Neuron (in vitro differentiated cells): Measurements from ENCODE around the gene NRCAM.
"Not testable (repeated sequence)": the region's sequence is repeated elsewhere in the genome, so short reads cannot be mapped to it uniquely, and the experiment has no call there.

Experiments
- H2AFZ ChIP-seq: one replicate; pipeline ENCODE4 v1.6.1; 2013; ENCODE audit warnings: low read depth, mild to moderate bottlenecking, inconsistent platforms, low read length, moderate library complexity
- H3K27me3 ChIP-seq: one replicate; pipeline ENCODE4 v1.6.1; 2013; ENCODE audit warnings: low read length; ENCODE audit not compliant: insufficient read depth
- H3K36me3 ChIP-seq: one replicate; pipeline ENCODE4 v1.6.1; 2013; ENCODE audit warnings: low read length; ENCODE audit not compliant: insufficient read depth
- H3K4me1 ChIP-seq: one replicate; pipeline ENCODE4 v1.6.1; 2013; ENCODE audit warnings: low read length; ENCODE audit not compliant: insufficient read depth
- H3K4me3 ChIP-seq: 2 replicates; pipeline ENCODE4 v1.5.1; 2013; ENCODE audit warnings: mild to moderate bottlenecking, low read length, moderate library complexity
- H3K9me3 ChIP-seq: one replicate; pipeline ENCODE4 v1.6.1; 2013; ENCODE audit warnings: low read length

The NRCAM gene

DNA sequence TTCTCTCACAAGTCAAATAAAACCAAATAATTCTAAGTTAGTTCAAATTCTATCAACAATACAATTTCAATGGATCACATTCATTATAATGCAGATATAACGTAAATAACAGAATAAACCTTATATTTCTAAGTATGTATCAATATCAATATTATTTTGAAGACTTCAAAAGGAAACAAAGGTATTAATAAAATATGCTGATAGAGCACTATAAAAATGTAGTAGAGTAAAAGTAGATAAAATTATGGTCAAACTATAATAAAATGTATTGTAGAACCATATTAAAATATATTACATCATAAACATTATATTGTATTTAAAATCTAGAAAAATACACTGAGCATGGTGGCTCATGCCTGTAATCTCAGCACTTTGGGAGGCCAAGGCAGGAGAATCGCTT, 23.5 kb upstream of the NRCAM start:
- Histone ChIP-seq H3K9me3 (no peaks in the 10 kb centered on the region), H3K27me3 (no peaks in the 10 kb centered on the region), H2AFZ (no peak overlapping the region), H3K36me3 (peaks cover 17% of the 10 kb centered on the region), H3K4me3 (no peak overlapping the region), H3K4me1 (no peaks in the 10 kb centered on the region)

DNA sequence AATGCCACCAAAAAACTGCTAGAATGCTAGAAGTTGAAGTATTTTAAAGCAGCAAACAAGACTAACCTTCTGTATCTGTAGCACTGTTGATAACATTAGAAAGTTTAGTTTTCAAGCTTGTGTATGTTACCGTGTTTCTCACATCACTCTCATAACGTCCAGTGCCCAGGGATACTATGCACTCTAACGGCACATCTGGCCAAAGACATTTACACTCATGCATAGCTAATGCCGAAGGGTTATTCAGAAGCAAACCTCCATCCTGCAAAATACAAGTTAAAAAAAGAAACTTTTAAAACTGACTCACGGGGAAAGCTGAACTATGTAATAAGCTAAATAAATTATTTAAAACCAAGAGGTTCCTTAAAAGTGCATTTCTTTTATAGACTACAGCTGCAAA, 22.9 kb upstream of the NRCAM start:
- no peaks in the 10 kb centered on the region for H3K4me1 ChIP-seq
- no peaks in the 10 kb centered on the region for H3K9me3 ChIP-seq
- peaks cover 17% of the 10 kb centered on the region for H3K36me3 ChIP-seq
- no peak overlapping the region for H3K4me3 ChIP-seq
- H3K27me3 ChIP-seq: no peaks in the 10 kb centered on the region
- no peak overlapping the region for H2AFZ ChIP-seq

DNA sequence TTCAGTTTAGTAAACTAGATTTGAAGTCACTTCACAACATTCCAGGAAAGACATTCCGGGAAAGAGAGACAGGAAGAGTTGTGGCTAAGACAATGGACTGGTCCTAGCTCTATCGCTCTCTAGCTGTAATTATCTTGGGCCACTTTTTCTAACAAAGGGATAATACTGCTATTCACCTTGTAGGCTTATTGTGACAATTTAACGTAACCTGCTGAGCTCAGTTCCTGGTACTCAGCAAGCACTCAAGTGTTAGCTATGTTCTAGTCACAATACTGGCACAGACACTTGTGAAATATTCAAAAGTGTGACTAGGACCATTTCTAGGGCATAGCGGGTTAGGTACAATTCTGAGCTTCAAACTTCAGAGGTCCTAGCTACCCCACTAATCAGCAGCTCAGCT, 12.0 kb upstream of the NRCAM start:
- Histone ChIP-seq H2AFZ (no peak overlapping the region), H3K27me3 (no peaks in the 10 kb centered on the region), H3K4me3 (no peak overlapping the region), H3K9me3 (no peaks in the 10 kb centered on the region), H3K36me3 (no peaks in the 10 kb centered on the region), H3K4me1 (no peaks in the 10 kb centered on the region)

DNA sequence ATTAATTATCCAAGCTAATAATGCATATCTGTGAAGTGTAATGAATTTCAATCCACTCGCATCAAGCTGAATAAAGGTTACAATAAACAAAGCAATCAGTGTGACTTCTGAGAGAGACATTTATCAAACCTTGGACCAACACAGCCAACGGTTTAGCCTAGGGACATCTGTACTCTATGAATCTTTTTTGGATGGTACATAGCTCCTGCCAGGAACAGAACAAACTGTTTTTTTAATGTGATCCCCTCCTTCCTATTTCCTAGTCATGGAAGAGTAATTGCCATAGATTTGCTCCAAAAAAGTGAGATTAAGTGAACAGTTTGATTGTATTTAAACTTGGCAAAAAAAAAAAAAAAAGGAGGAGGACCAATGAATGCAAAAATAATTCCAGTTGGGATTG, 11.2 kb upstream of the NRCAM start:
- H3K4me1 ChIP-seq: no peaks in the 10 kb centered on the region
- no peaks in the 10 kb centered on the region for H3K27me3 ChIP-seq
- no peak overlapping the region for H3K4me3 ChIP-seq
- H2AFZ ChIP-seq: no peak overlapping the region
- H3K36me3 ChIP-seq: no peaks in the 10 kb centered on the region
- H3K9me3 ChIP-seq: no peaks in the 10 kb centered on the region

DNA sequence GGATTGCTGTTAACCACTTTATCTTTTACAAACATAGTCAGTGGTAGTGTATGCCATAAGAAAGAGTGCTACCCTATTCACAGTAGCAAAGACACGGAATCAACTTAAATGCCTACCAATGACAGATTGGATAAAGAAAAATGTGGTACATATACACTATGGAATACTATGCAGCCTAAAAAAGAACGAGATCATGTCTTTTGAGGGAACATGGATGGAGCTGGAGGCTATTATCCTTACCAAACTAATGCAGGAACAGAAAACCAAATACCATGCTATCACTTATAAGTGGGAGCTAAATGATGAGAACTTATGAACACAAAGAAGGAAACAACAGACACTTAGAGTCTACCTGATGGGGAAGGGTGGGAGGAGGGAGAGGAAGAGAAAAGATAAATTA, 10.1 kb upstream of the NRCAM start:
- H2AFZ ChIP-seq, H3K9me3 ChIP-seq, H3K36me3 ChIP-seq, H3K4me3 ChIP-seq, H3K27me3 ChIP-seq, H3K4me1 ChIP-seq: not testable (repeated sequence)

DNA sequence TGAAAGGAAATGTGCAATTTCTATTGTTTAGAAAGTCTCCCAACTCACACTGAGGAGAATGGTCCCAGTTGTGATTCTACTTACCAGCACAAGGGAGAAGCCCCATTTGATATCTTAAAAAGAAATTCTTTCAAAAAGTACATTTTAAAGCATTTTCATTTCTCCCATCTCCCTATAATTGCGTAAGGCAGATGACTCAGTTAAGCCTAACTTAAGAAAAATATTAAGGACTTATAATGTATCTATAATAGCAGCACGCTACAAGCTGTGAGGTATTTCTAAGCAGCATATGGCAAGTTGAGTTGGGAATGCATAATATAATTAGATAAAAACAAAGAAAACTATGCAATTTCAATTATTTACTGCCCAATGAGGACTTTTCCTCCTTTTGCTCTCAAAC, 8.5 kb upstream of the NRCAM start:
- Histone ChIP-seq H3K4me3 (no peak overlapping the region), H3K4me1 (peaks cover 5% of the 10 kb centered on the region), H3K9me3 (no peaks in the 10 kb centered on the region), H3K36me3 (no peaks in the 10 kb centered on the region), H3K27me3 (no peaks in the 10 kb centered on the region), H2AFZ (no peak overlapping the region)

DNA sequence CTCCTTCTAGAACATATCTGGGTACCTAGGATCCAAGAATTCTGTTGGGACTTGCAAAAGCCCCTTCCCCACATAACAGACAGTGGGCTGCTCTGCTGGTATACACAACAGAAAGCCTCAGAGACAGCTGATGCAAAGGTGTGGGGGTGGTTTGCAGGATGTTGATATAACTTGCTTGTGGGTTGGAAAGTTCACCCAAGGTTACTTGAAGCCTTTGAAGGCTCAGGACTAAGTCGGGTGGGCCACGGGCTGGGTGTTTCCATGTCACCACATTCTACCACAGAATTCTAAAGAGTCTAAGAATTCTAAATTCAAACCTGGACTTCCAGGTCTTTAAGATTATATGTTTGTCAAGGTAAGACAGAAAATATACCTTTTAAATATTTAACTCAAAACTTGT, 7.4 kb upstream of the NRCAM start:
- Histone ChIP-seq H2AFZ (no peak overlapping the region), H3K36me3 (no peaks in the 10 kb centered on the region), H3K4me3 (no peak overlapping the region), H3K9me3 (no peaks in the 10 kb centered on the region), H3K4me1 (peaks cover 9% of the 10 kb centered on the region), H3K27me3 (no peaks in the 10 kb centered on the region)

DNA sequence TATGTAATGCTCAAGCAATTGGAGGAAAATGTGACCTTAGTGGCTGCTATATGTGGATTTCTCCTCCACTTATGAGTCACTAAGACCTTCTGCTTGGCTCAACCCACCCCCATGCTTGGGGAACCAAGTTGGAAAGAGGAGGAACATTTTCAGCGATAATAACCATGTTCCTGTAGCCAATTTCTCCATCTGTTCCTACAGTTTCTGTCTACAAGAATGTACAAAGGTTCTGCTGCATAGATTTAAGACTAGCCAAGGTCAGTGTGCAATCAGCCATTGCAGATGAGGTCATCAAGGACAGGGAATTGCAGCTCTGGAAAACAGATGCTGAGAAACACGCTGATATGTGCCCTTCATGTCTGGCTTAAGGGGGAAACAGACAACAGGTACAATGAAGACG, 5.6 kb upstream of the NRCAM start:
- no peaks in the 10 kb centered on the region for H3K9me3 ChIP-seq
- H2AFZ ChIP-seq: no peak overlapping the region
- H3K36me3 ChIP-seq: no peaks in the 10 kb centered on the region
- H3K27me3 ChIP-seq: no peaks in the 10 kb centered on the region
- H3K4me1 ChIP-seq: peaks cover 9% of the 10 kb centered on the region
- H3K4me3 ChIP-seq: no peak overlapping the region

DNA sequence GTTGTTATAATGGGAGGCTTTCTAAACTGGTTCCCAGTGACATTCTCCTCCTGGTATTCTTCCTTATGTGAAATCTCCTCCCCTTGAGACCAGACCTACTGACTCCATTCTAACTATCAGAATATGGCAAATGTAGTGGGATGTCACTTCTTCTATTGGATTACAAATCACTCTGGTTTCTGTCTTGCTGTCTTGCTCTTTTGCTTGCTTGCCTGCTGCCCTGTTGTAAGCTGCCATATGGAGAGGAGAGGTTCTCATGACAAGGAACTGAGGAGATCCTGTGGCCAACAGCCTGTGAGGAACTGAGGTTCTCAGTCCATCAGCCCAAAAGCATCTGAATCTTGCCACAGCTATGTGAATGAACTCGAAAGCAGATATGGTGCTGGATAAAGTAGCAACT, 4.7 kb upstream of the NRCAM start:
- peaks cover 9% of the 10 kb centered on the region for H3K4me1 ChIP-seq
- H3K4me3 ChIP-seq: no peak overlapping the region
- H3K27me3 ChIP-seq: no peaks in the 10 kb centered on the region
- H3K9me3 ChIP-seq: no peaks in the 10 kb centered on the region
- no peak overlapping the region for H2AFZ ChIP-seq
- no peaks in the 10 kb centered on the region for H3K36me3 ChIP-seq

DNA sequence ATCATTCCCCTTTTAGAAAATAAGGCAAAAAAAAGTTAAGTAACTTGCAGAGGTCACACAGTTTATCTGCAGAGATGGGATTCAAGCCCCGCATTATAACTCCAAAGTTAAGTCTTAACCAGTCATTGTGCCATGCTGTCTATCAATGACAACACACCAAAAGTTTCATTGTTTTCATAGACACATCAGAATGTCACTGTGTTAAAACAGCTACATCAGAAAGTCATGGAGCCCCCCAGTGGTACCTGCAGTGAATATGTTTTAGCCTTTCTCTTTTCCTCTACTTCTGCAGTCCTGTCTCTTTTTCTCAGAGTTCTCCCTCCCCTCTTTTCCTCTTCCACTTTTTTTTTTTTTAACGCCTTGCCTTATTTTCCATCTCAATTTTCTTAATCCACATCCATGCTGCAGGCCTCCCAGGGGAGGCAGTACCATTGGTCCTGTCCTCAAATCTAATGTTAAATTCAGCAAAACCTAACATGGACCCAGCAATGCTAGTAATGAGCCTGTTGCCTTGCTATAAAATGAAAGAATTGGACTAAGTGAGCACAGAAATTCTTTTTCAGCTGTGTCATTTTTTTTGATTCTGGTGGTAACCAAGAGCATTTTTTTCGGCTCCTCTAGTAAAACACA, 3.8 kb upstream of the NRCAM start:
- Histone ChIP-seq H3K4me3 (no peak overlapping the region), H3K9me3 (no peaks in the 10 kb centered on the region), H3K27me3 (no peaks in the 10 kb centered on the region), H3K36me3 (no peaks in the 10 kb centered on the region), H3K4me1 (peaks cover 9% of the 10 kb centered on the region), H2AFZ (no peak overlapping the region)

DNA sequence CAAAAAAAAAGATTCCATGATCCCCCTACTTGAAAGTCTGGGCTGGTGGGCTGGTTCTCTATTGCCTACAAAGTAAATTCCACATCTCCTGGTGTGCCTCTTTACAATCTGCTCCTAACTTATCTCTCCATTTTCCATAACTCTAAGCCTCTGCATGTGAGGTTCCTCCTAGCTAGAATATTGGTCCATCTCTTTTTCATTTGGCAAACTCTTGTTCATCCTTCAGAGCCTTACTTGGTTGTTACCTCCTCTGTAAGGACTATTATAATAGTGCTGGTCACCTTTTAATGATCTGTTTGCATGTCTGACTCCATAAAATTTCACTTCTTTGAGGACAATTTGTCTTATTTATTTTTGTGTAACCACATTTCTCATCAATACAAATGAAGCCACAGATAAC, 1.6 kb upstream of the NRCAM start:
- H3K9me3 ChIP-seq: no peaks in the 10 kb centered on the region
- no peaks in the 10 kb centered on the region for H3K27me3 ChIP-seq
- H3K4me1 ChIP-seq: peaks cover 23% of the 10 kb centered on the region
- H3K4me3 ChIP-seq: no peak overlapping the region
- no peaks in the 10 kb centered on the region for H3K36me3 ChIP-seq
- no peak overlapping the region for H2AFZ ChIP-seq

DNA sequence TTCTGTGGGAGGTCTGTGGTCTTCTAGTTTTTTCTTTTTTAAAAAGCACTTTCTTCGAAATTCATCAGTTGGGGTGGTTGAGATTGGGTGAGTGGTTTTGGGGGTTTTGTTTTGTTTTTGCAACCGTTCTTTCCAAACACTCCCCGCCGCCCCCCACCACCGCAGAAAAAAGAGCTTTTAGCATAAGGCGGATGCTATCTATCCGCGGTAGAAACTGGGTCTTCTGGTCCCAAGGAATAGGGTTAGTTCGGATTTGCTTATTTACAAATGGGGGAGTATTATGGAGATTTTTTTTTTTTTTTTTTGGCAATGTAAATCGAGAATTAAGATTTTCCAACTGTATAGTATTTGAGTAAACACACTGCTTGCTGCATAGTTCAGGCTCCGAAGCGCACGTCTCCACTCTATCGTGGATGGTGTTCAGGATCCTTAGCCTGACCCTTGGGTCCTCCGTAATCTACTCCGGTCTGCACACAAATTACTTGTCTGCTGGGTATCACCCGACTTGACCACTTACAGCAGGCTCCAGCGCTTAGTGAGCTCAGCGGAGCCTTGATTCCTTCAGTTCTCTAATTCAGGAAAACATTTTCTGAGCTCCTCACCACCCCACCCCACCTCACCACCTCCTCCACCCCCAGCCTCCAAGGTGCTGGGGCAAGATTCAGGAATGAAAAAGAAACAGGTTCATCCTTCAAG, 757 bp upstream of the NRCAM start:
- H3K9me3 ChIP-seq: no peaks in the 10 kb centered on the region
- H3K4me1 ChIP-seq: peaks cover 28% of the 10 kb centered on the region

DNA sequence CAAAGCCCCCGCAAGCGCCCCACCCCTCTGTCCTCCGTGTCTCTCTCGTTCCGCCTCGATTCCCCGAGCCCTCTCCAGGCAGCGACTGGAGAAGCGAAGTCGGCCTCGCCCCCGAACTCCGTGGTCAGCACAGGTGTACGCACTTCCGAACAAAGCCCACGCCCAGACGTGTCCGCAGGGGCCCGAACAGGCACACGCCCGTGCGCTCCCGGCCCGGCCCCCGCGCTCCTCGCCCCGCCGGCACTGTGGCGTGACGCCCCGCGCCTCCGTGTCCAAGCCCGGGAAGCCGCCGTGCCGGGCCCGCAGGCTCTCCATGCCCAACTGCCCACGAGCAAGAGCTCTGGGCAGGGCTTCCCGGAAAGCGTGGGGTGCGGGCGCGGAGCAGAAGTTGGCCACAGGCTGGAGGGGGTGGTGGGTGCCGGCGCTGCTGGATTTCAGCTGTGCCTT, 662 bp downstream of the NRCAM start:
- peaks cover 28% of the 10 kb centered on the region for H3K4me1 ChIP-seq
- H3K27me3 ChIP-seq: no peaks in the 10 kb centered on the region
- no peaks in the 10 kb centered on the region for H3K9me3 ChIP-seq
- no peaks in the 10 kb centered on the region for H3K36me3 ChIP-seq
- peak overlapping the region; percentile 84 for H3K4me3 ChIP-seq
- peak overlapping the region; percentile 98 for H2AFZ ChIP-seq

More for the DNA sequence above, 757 bp upstream of the NRCAM start:
- Histone ChIP-seq H3K4me3 (peak overlapping the region; percentile 84), H3K27me3 (no peaks in the 10 kb centered on the region), H3K36me3 (no peaks in the 10 kb centered on the region), H2AFZ (no peak overlapping the region)
